ENCODE measurements around the gene ORMDL3.

- TF ChIP-seq CTCF (conservative IDR thresholded peaks at IDR 0.05; ENCODE audit: low read length): no peak
- TF ChIP-seq EZH2phosphoT487 (IDR thresholded peaks at IDR 0.05; ENCODE audit: borderline replicate concordance, low read depth, low read length): no peak
Observed at GRCh38 chr17:39915559-39915958, 11.8 kb downstream of the ORMDL3 start.
